GM12878 (cell line): ENCODE measurements around the gene RPGR. TPM values are rescaled to one million over a fixed set of nuclear protein-coding genes. Genes with fewer than 3 reads are reported as not detected.
A peak's percentile ranks its signal among the peaks of the same experiment; 100 is the strongest.

Experiments used
- ATAC-seq: fragments of 200-7000 bp; cut with Tn5 transposase; 3 replicates; pipeline ENCODE4 v1.9.1; 2020; ENCODE audit warnings: mild to moderate bottlenecking, moderate library complexity
- BruUV-seq: library from RNA; stranded (reverse); fragments of 400-500 nt; replicated peaks from 2 replicates; lab custom pipeline; 2021; lab: Mats Ljungman, UMichigan
- CTCF ChIA-PET: fragments of 300-600 bp; sonication (Branson Sonifier 250); formaldehyde crosslinking; extraction: SDS; loops from one replicate; lab custom pipeline; 2021; ENCODE audit warnings: inconsistent platforms; lab: Yijun Ruan, JAX
- POLR2A ChIA-PET: fragments of 350-600 bp; formaldehyde crosslinking; extraction: SDS; loops from one replicate; lab custom pipeline; 2021; ENCODE audit warnings: inconsistent platforms; lab: Charles Lee
- RAD21 ChIA-PET: fragments of 300-600 bp; sonication (Branson Sonifier 250); formaldehyde crosslinking; loops from one replicate; lab custom pipeline; 2023; ENCODE audit warnings: antibody characterized with exemption; ENCODE audit not compliant: unreplicated experiment; lab: Charles Lee
- SMC1A ChIA-PET: fragments of 300-600 bp; sonication (Branson Sonifier 250); formaldehyde crosslinking; loops from one replicate; lab custom pipeline; 2023; ENCODE audit not compliant: unreplicated experiment, uncharacterized antibody; lab: Charles Lee
- DNase-seq: peaks from one replicate; pipeline ENCODE4 v3.0.0-alpha.2; 2011; ENCODE audit warnings: low read depth, low spot score
- FAIRE-seq: peaks from 3 replicates; lab custom pipeline; 2011; peaks lifted over from hg19 to GRCh38; lab: Jason Lieb, UNC
- H2AFZ ChIP-seq: 2 replicates; pipeline ENCODE4 v1.6.0; 2011; ENCODE audit warnings: low read depth, low read length, control low read depth; ENCODE audit not compliant: control insufficient read depth
- H3K27ac ChIP-seq: 2 replicates; pipeline ENCODE4 v1.5.1; 2011; ENCODE audit warnings: control low read depth; ENCODE audit not compliant: control insufficient read depth, insufficient read depth
- H3K27me3 ChIP-seq, 2 experiments: replicated peaks in 1 of 2; 2 replicates each; pipeline versions ENCODE4 v1.6.0 to v1.6.1; 2011; ENCODE audit warnings: low read length in 1 of 2; ENCODE audit not compliant: control insufficient read depth in 2 of 2, insufficient read depth in 2 of 2
- H3K36me3 ChIP-seq, 2 experiments: 2 replicates each; pipeline ENCODE4 v1.5.1; 2011; ENCODE audit warnings: low read length in 1 of 2; ENCODE audit not compliant: control insufficient read depth in 2 of 2, insufficient read depth in 2 of 2
- H3K4me1 ChIP-seq: 2 replicates; pipeline ENCODE4 v1.6.1; 2011; ENCODE audit warnings: mild to moderate bottlenecking, low read length, moderate library complexity, mixed read lengths; ENCODE audit not compliant: control insufficient read depth, insufficient read depth
- H3K4me2 ChIP-seq: 2 replicates; pipeline ENCODE4 v1.6.0; 2011; ENCODE audit warnings: control low read depth; ENCODE audit not compliant: control insufficient read depth, insufficient read depth
- H3K4me3 ChIP-seq: fragments of 200-600 bp; sonication (generic); 2 replicates; pipeline ENCODE4 v1.5.1; 2016
- H3K79me2 ChIP-seq: 2 replicates; pipeline ENCODE4 v1.6.0; 2011; ENCODE audit warnings: low read length; ENCODE audit not compliant: control insufficient read depth, insufficient read depth
- H3K9ac ChIP-seq: 2 replicates; pipeline ENCODE4 v1.8.0; 2011; ENCODE audit warnings: low read length, control low read depth, mixed read lengths; ENCODE audit not compliant: control insufficient read depth, insufficient read depth
- H3K9me3 ChIP-seq: replicated peaks from 3 replicates; pipeline ENCODE4 v1.5.1; 2011; ENCODE audit warnings: mild to moderate bottlenecking, low read length; ENCODE audit not compliant: control insufficient read depth, insufficient read depth
- H4K20me1 ChIP-seq: 2 replicates; pipeline ENCODE4 v1.6.0; 2011; ENCODE audit not compliant: control insufficient read depth, insufficient read depth
- BRCA1 ChIP-seq: IDR thresholded peaks from 2 replicates; pipeline ENCODE4 v1.6.1; 2011; ENCODE audit warnings: low read depth, low read length, improper control_type of control experiment
- CBX5 ChIP-seq: sonication (generic); IDR thresholded peaks from 2 replicates; pipeline ENCODE4 v1.6.1; 2016; ENCODE audit warnings: low read depth, moderate library complexity, mild to moderate bottlenecking, inconsistent platforms
- CHD4 ChIP-seq: fragments of 200-600 bp; sonication (generic); IDR thresholded peaks from 2 replicates; pipeline ENCODE4 v1.6.1; 2016; ENCODE audit warnings: mild to moderate bottlenecking
- CREM ChIP-seq: IDR thresholded peaks from 2 replicates; pipeline ENCODE4 v1.6.1; 2014; ENCODE audit warnings: antibody characterized with exemption, low read depth
- MTA3 ChIP-seq: IDR thresholded peaks from 2 replicates; pipeline ENCODE4 v1.6.1; 2012; ENCODE audit warnings: low read length, inconsistent platforms, borderline replicate concordance
- NR2C2 ChIP-seq: IDR thresholded peaks from 2 replicates; pipeline ENCODE4 v1.6.1; 2011; ENCODE audit warnings: borderline replicate concordance, low read depth; ENCODE audit not compliant: control insufficient read depth, insufficient read length
- RB1 ChIP-seq: fragments of 450-650 bp; formaldehyde crosslinking; IDR thresholded peaks from 2 replicates; pipeline ENCODE4 v1.6.1; 2017; ENCODE audit warnings: mild to moderate bottlenecking, borderline replicate concordance
- SMC3 ChIP-seq: IDR thresholded peaks from 2 replicates; pipeline ENCODE4 v1.6.1; 2011; ENCODE audit warnings: low read length, improper control_type of control experiment, borderline replicate concordance
- SP1 ChIP-seq: IDR thresholded peaks from one replicate; pipeline ENCODE4 v1.6.1; 2011; ENCODE audit warnings: low read depth, low read length
- STAT3 ChIP-seq: IDR thresholded peaks from 2 replicates; pipeline ENCODE4 v1.6.1; 2011; ENCODE audit warnings: low read depth, low read length, improper control_type of control experiment
- TCF12 ChIP-seq: IDR thresholded peaks from 2 replicates; pipeline ENCODE4 v1.6.1; 2011; ENCODE audit warnings: low read depth, mild to moderate bottlenecking, low read length
- TCF3 ChIP-seq: IDR thresholded peaks from 2 replicates; pipeline ENCODE4 v1.6.1; 2012; ENCODE audit warnings: low read depth, mild to moderate bottlenecking, low read length, borderline replicate concordance; ENCODE audit not compliant: insufficient read depth
- WGBS: methylation state at CpG from one replicate; pipeline ENCODE4 v1.1.6; 2016; ENCODE audit warnings: low lambda C conversion rate; ENCODE audit not compliant: insufficient replicate concordance, insufficient coverage; ENCODE audit errors: missing lambda C conversion rate; 5-methylcytosine and 5-hydroxymethylcytosine counted together
- in situ Hi-C: fragments of 300-500 bp; cut with MboI; formaldehyde crosslinking; loops from 9 replicates; pipeline ENCODE4 v1.14.3; 2018; ENCODE audit warnings: mixed read lengths
- intact Hi-C: fragments of 100-400 bp; cut with micrococcal nuclease; formaldehyde crosslinking; loops from one replicate; pipeline ENCODE4 v1.14.2; 2022; ENCODE audit not compliant: unreplicated experiment
- polyA plus RNA-seq, 11 experiments: library from polyadenylated mRNA; depleted of rRNA in 4 of 11; unstranded in 6 of 11; stranded (reverse) in 5 of 11; fragments of >200 nt; fragmentation: Nextera tagmentation in 4 of 11; fragmentation: Illumina TruSeq in 1 of 11; extraction: Ambion mirVana in 4 of 11; extraction: Trizol in 1 of 11; gene quantifications; 1 replicate in 1 of 11; 2 replicates in 10 of 11; pipeline versions ENCODE4 v1.2.1 to v1.2.3, GENCODE V29; 2011 to 2016; ENCODE audit warnings: inconsistent platforms in 2 of 11, missing spikeins in 2 of 11, low read depth in 1 of 11
- total RNA-seq, 4 experiments: library from RNA; depleted of rRNA in 3 of 4; stranded (reverse); fragments of >200 nt in 3 of 4; fragmentation: Illumina TruSeq in 1 of 4; extraction: Trizol in 1 of 4; gene quantifications; 2 replicates each; pipeline versions ENCODE4 v1.2.1 to v1.2.3, GENCODE V29; 2013 to 2021
- TF ChIP-seq, protein P1 (sequence below): fragments of 450-650 bp; IDR thresholded peaks from 2 replicates; pipeline ENCODE4 v1.6.1; 2017; ENCODE audit warnings: borderline replicate concordance
- TF ChIP-seq, protein P2 (sequence below): fragments of 450-650 bp; formaldehyde crosslinking; IDR thresholded peaks from 2 replicates; pipeline ENCODE4 v1.4.0; 2022; ENCODE audit warnings: mild to moderate bottlenecking, moderate library complexity
- TF ChIP-seq, protein P3 (sequence below): fragments of 450-650 bp; IDR thresholded peaks from 2 replicates; pipeline ENCODE4 v1.6.1; 2016; ENCODE audit warnings: mild to moderate bottlenecking
- TF ChIP-seq, protein P4 (sequence below): IDR thresholded peaks from 2 replicates; pipeline ENCODE4 v1.6.1; 2012; ENCODE audit warnings: low read depth, low read length, improper control_type of control experiment

The RPGR gene
- total and polyA plus RNA-seq, 10 of the 15 experiments (the other 5 are each of a cell fraction or from before 2014, with no cell fraction given): 5.5 to 13.4 (median 7.6) TPM

DNA sequence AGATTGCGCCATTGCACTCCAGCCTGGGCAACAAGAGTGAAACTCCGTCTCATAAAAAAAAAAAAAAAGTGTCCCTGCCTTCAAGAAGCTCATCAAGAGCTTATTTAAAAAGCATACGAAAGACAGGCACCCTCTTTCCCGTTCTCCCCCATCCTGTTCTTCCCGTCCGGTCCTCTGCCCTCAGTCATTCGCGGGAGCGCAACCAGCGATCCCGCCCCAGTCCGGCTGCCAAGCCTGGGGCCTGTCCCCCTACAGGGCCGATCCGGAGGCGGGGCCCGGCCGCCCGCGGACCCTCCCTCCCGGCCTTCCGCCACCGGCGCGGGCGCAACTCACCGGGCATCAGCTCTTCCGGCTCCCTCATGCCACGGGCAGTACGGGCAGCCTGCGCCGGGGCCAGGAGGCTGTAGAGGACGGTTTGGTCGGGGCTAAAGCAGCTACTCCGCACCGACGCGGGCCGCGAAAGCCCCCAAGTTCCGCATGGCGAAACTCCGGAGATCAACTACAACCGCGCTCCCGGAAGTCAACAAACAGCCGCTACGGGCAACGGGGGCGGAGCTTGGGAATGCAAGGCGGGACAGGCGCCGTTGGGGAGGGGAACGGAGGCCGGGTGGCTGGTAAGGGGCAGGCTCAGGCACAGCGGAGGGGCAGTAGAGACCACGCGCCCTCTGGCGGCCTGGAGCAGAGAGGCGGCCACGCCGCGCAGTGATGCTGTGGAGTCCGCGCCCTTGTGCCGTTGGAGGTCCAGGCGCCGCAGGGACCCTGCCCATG lies at the start of gene RPGR (continued):
- TF ChIP-seq MTA3: no peak
- TF ChIP-seq CREM: peak; percentile 43; the same call in 1 of the 2 replicates

DNA sequence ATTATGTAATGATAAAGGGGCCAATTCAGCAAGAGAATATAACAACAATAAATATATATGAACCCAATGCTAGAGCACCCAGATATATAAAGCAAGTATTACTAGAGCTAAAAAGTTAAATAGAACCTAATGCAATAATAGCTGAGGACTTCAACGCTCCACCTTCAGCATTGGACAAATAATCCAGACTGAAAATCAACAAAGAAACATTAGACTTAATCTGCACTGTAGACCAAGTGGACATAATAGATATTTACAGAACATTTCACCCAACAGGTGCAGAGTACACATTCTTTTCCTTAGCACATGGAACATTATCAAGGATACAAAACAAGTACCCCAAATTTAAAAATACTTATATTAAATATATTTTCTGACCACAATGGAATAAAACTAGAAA lies 49.4 kb upstream of the RPGR start:
- RAD21 ChIA-PET: no interaction called here
- TF ChIP-seq CHD4: no peak
- no peak for TF ChIP-seq BRCA1
- no peak for TF ChIP-seq CBX5
- no peak for TF ChIP-seq TCF3
- TF ChIP-seq, protein P1, sequence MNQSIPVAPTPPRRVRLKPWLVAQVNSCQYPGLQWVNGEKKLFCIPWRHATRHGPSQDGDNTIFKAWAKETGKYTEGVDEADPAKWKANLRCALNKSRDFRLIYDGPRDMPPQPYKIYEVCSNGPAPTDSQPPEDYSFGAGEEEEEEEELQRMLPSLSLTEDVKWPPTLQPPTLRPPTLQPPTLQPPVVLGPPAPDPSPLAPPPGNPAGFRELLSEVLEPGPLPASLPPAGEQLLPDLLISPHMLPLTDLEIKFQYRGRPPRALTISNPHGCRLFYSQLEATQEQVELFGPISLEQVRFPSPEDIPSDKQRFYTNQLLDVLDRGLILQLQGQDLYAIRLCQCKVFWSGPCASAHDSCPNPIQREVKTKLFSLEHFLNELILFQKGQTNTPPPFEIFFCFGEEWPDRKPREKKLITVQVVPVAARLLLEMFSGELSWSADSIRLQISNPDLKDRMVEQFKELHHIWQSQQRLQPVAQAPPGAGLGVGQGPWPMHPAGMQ: no peak
- no peak for TF ChIP-seq TCF12
- no peak for TF ChIP-seq NR2C2
- no peak for TF ChIP-seq RB1
- TF ChIP-seq, protein P2, sequence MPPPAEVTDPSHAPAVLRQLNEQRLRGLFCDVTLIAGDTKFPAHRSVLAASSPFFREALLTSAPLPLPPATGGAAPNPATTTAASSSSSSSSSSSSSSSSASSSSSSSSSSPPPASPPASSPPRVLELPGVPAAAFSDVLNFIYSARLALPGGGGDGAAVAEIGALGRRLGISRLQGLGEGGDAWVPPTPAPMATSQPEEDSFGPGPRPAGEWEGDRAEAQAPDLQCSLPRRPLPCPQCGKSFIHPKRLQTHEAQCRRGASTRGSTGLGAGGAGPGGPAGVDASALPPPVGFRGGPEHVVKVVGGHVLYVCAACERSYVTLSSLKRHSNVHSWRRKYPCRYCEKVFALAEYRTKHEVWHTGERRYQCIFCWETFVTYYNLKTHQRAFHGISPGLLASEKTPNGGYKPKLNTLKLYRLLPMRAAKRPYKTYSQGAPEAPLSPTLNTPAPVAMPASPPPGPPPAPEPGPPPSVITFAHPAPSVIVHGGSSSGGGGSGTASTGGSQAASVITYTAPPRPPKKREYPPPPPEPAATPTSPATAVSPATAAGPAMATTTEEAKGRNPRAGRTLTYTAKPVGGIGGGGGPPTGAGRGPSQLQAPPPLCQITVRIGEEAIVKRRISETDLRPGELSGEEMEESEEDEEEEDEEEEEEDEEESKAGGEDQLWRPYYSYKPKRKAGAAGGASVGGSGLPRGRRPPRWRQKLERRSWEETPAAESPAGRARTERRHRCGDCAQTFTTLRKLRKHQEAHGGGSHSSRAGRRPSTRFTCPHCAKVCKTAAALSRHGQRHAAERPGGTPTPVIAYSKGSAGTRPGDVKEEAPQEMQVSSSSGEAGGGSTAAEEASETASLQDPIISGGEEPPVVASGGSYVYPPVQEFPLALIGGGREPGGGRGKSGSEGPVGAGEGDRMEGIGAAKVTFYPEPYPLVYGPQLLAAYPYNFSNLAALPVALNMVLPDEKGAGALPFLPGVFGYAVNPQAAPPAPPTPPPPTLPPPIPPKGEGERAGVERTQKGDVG (CRISPR knock-in tag): no peak
- no peak for TF ChIP-seq STAT3
- TF ChIP-seq, protein P3, sequence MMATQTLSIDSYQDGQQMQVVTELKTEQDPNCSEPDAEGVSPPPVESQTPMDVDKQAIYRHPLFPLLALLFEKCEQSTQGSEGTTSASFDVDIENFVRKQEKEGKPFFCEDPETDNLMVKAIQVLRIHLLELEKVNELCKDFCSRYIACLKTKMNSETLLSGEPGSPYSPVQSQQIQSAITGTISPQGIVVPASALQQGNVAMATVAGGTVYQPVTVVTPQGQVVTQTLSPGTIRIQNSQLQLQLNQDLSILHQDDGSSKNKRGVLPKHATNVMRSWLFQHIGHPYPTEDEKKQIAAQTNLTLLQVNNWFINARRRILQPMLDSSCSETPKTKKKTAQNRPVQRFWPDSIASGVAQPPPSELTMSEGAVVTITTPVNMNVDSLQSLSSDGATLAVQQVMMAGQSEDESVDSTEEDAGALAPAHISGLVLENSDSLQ: no peak
- no peak for TF ChIP-seq SP1
- TF ChIP-seq, protein P4, sequence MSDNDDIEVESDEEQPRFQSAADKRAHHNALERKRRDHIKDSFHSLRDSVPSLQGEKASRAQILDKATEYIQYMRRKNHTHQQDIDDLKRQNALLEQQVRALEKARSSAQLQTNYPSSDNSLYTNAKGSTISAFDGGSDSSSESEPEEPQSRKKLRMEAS: no peak
- TF ChIP-seq SMC3: no peak
- TF ChIP-seq, all 136 proteins: peak for 0

More for the DNA sequence above, 49.4 kb upstream of the RPGR start:
- Histone ChIP-seq H3K4me1 (no peaks in the 10 kb centered on the region), H3K36me3 (no peaks in the 10 kb centered on the region), H3K27ac (no peak overlapping the region), H2AFZ (no peak overlapping the region), H3K9me3 (no peaks in the 10 kb centered on the region), H3K27me3 (peaks cover 0 to 3% of the 10 kb centered on the region in 2 experiments; a peak in 1 of 4 replicates), H3K9ac (no peak overlapping the region), H3K4me2 (no peak overlapping the region), H3K79me2 (no peaks in the 10 kb centered on the region), H3K4me3 (no peak overlapping the region), H4K20me1 (no peaks in the 10 kb centered on the region)
- ChIA-PET POLR2A (no interaction called here), CTCF (interaction anchor here (1.6 kb wide), 1 partner anchor 11 kb away, joined by 5 read pairs; no protein-coding TSS in a partner anchor), SMC1A (interaction anchor here (1.0 to 1.3 kb wide), 2 partner anchors 11 kb away, joined by 3 read pairs; no protein-coding TSS in a partner anchor)
- 0% methylated on average over 1 of the region's 1 CpG for WGBS
- intact Hi-C loops: no loop called here
- in situ Hi-C loops: no loop called here
- BruUV-seq: no TSS peak
- no peak for FAIRE-seq
- DNase-seq: no peak
- no peak for ATAC-seq
